Activated effector memory CD4-positive, alpha-beta T cell treated with anti-CD3 and anti-CD28 coated beads, Interleukin-2, amount 50 U/mL, for 16 hours (primary cell): ENCODE measurements around the gene ANGPTL8.

ENCODE experiments used
- DNase-seq: peaks from one replicate; pipeline ENCODE4 v3.0.0-alpha.2; 2020

The ANGPTL8 gene

GRCh38 chr19:11204076-11204602 lies 35.3 kb upstream of the ANGPTL8 start:
- no peak for DNase-seq

- DNase-seq: no peak
Measured at GRCh38 chr19:11204943-11205349, 34.5 kb upstream of the ANGPTL8 start.

- DNase-seq: no peak
Measured at GRCh38 chr19:11205939-11206570, 33.4 kb upstream of the ANGPTL8 start.

GRCh38 chr19:11208561-11209471 lies 30.6 kb upstream of the ANGPTL8 start:
- DNase-seq: no peak

GRCh38 chr19:11209839-11210655 lies 29.4 kb upstream of the ANGPTL8 start:
- DNase-seq: no peak

GRCh38 chr19:11210656-11210928 lies 28.8 kb upstream of the ANGPTL8 start:
- no peak for DNase-seq

GRCh38 chr19:11214387-11214786 lies 25.0 kb upstream of the ANGPTL8 start:
- DNase-seq: no peak

- no peak for DNase-seq
Measured at GRCh38 chr19:11221082-11221598, 18.3 kb upstream of the ANGPTL8 start.

GRCh38 chr19:11223200-11223599 lies 16.2 kb upstream of the ANGPTL8 start:
- DNase-seq: no peak

GRCh38 chr19:11224429-11224828 lies 15.0 kb upstream of the ANGPTL8 start:
- DNase-seq: no peak

- no peak for DNase-seq
Measured at GRCh38 chr19:11225172-11225571, 14.2 kb upstream of the ANGPTL8 start.

- no peak for DNase-seq
Measured at GRCh38 chr19:11225815-11226214, 13.6 kb upstream of the ANGPTL8 start.

- DNase-seq: no peak
Measured at GRCh38 chr19:11226716-11227166, 12.7 kb upstream of the ANGPTL8 start.

GRCh38 chr19:11227195-11227886 lies 12.1 kb upstream of the ANGPTL8 start:
- no peak for DNase-seq

- no peak for DNase-seq
Measured at GRCh38 chr19:11230621-11231386, 8.6 kb upstream of the ANGPTL8 start.

- no peak for DNase-seq
Measured at GRCh38 chr19:11232555-11232954, 6.9 kb upstream of the ANGPTL8 start.

- DNase-seq: no peak
Measured at GRCh38 chr19:11233073-11233472, 6.3 kb upstream of the ANGPTL8 start.

- no peak for DNase-seq
Measured at GRCh38 chr19:11234486-11235075, 4.8 kb upstream of the ANGPTL8 start.

- no peak for DNase-seq
Measured at GRCh38 chr19:11236324-11237301, 2.8 kb upstream of the ANGPTL8 start.

GRCh38 chr19:11237321-11237720 lies 2.1 kb upstream of the ANGPTL8 start:
- DNase-seq: no peak
